RWPE2 (cell line): Measurements from ENCODE around the gene CARD18.

Experiments
- ATAC-seq: fragments of 200-7000 bp; cut with Tn5 transposase; 3 replicates; pipeline ENCODE4 v1.9.1; 2021; ENCODE audit warnings: low read depth
- DNase-seq: peaks from one replicate; pipeline ENCODE4 v3.0.0-alpha.2; 2020; ENCODE audit warnings: low spot score
- H3K27ac ChIP-seq: fragments of 450-650 bp; 2 replicates; pipeline ENCODE4 v1.5.1; 2017; ENCODE audit warnings: mild to moderate bottlenecking; ENCODE audit not compliant: poor library complexity, severe bottlenecking
- H3K27me3 ChIP-seq: fragments of 250-450 bp; sonication (Bioruptor Pico); 2 replicates; pipeline ENCODE4 v1.5.1; 2021; ENCODE audit warnings: mild to moderate bottlenecking, moderate library complexity; ENCODE audit not compliant: insufficient read depth, poor library complexity, severe bottlenecking
- H3K36me3 ChIP-seq: fragments of 250-450 bp; sonication (Bioruptor Pico); 2 replicates; pipeline ENCODE4 v1.5.1; 2020; ENCODE audit warnings: low read depth, mild to moderate bottlenecking, moderate library complexity
- H3K4me1 ChIP-seq: fragments of 250-450 bp; sonication (Bioruptor Pico); 2 replicates; pipeline ENCODE4 v1.5.1; 2021; ENCODE audit warnings: mild to moderate bottlenecking, moderate library complexity; ENCODE audit not compliant: insufficient read depth, poor library complexity, severe bottlenecking
- H3K4me3 ChIP-seq: fragments of 250-450 bp; sonication (Bioruptor Pico); 2 replicates; pipeline ENCODE4 v1.5.1; 2021; ENCODE audit warnings: mild to moderate bottlenecking, moderate library complexity; ENCODE audit not compliant: severe bottlenecking
- H3K9me3 ChIP-seq: fragments of 250-450 bp; sonication (Bioruptor Pico); 2 replicates; pipeline ENCODE4 v1.5.1; 2021; ENCODE audit warnings: mild to moderate bottlenecking, moderate library complexity; ENCODE audit not compliant: severe bottlenecking
- TF ChIP-seq, protein P1 (sequence below): fragments of 450-650 bp; IDR thresholded peaks from one replicate; pipeline ENCODE4 v1.5.1; 2017; ENCODE audit warnings: mild to moderate bottlenecking, moderate library complexity; ENCODE audit not compliant: poor library complexity, severe bottlenecking

Gene CARD18

GRCh38 chr11:105092256-105093239 is 47.0 kb downstream of the CARD18 start:
- Histone ChIP-seq H3K4me1 (peaks cover 2% of the 10 kb centered on the region), H3K36me3 (no peaks in the 10 kb centered on the region), H3K9me3 (no peaks in the 10 kb centered on the region), H3K4me3 (no peak overlapping the region), H3K27me3 (no peaks in the 10 kb centered on the region), H3K27ac (no peak overlapping the region)
- ATAC-seq, result 0 out of 3 replicates have a peak, but pooled peaks have one; percentile 33
- DNase-seq, result no peak
- TF ChIP-seq, protein P1, sequence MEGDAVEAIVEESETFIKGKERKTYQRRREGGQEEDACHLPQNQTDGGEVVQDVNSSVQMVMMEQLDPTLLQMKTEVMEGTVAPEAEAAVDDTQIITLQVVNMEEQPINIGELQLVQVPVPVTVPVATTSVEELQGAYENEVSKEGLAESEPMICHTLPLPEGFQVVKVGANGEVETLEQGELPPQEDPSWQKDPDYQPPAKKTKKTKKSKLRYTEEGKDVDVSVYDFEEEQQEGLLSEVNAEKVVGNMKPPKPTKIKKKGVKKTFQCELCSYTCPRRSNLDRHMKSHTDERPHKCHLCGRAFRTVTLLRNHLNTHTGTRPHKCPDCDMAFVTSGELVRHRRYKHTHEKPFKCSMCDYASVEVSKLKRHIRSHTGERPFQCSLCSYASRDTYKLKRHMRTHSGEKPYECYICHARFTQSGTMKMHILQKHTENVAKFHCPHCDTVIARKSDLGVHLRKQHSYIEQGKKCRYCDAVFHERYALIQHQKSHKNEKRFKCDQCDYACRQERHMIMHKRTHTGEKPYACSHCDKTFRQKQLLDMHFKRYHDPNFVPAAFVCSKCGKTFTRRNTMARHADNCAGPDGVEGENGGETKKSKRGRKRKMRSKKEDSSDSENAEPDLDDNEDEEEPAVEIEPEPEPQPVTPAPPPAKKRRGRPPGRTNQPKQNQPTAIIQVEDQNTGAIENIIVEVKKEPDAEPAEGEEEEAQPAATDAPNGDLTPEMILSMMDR, result no peak
